22Rv1 (cell line): ENCODE data around the gene C10orf105.

Experiments
- ZFX ChIP-seq: fragments of 450-650 bp; IDR thresholded peaks from 2 replicates; pipeline ENCODE4 v1.6.1; 2017; ENCODE audit warnings: antibody characterized with exemption, borderline replicate concordance
- TF ChIP-seq, protein P1 (sequence below): fragments of 450-650 bp; IDR thresholded peaks from 2 replicates; pipeline ENCODE4 v1.5.1; 2017; ENCODE audit warnings: mild to moderate bottlenecking

DNA sequence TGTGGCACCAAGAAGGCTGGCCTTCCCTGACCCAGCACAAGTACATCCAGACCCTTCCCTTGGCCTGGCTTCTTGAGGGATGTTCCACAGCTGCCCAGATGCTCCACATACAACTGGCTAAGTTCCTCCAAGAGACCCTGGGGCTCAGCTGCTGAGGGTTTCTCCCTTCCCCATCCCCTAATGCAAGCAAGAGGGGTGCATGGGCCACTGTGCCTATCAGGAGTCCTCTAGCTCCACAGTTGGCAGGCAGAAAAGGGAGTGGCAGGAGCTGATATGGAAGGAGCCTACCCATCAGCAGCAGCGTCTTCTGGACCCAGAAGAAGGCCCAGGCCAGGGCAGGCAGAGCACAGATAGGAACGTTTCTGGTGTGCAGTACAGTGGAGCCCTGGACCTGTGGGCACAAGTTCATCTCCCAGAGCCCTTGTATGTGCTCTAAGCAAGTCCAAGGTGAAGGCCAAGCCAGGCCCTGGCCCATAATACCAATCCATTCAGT lies 27.5 kb upstream of the C10orf105 start:
- TF ChIP-seq, protein P1, sequence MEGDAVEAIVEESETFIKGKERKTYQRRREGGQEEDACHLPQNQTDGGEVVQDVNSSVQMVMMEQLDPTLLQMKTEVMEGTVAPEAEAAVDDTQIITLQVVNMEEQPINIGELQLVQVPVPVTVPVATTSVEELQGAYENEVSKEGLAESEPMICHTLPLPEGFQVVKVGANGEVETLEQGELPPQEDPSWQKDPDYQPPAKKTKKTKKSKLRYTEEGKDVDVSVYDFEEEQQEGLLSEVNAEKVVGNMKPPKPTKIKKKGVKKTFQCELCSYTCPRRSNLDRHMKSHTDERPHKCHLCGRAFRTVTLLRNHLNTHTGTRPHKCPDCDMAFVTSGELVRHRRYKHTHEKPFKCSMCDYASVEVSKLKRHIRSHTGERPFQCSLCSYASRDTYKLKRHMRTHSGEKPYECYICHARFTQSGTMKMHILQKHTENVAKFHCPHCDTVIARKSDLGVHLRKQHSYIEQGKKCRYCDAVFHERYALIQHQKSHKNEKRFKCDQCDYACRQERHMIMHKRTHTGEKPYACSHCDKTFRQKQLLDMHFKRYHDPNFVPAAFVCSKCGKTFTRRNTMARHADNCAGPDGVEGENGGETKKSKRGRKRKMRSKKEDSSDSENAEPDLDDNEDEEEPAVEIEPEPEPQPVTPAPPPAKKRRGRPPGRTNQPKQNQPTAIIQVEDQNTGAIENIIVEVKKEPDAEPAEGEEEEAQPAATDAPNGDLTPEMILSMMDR, result no peak
- TF ChIP-seq ZFX, result no peak
